HuH-7 (cell line): ENCODE data around the gene BTBD16.

Source experiments
- DNase-seq: peaks from one replicate; pipeline ENCODE4 v3.0.0; 2011; ENCODE audit warnings: low spot score

BTBD16 gene

GRCh38 chr10:122294511-122295450, 23.7 kb downstream of the BTBD16 start:
- no peak for DNase-seq

DNA sequence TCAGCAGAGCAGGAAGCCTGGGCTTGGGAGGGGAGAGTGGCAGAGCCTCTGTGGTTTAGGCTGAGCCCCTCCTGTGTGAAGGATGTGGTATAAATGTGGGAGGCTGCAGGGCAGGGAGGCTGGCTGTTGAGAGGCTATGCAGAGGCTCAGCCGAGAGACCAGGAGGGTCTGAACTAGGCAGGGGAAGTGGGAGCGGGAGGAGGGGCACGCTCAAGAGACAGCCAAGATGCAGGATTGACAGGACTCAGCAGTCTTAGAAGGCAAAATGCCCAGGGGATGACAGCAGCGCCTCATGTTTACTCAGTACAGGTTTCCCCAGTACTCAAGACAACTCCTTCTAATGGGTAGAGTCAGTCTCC, 24.3 kb downstream of the BTBD16 start:
- DNase-seq = no peak

DNA sequence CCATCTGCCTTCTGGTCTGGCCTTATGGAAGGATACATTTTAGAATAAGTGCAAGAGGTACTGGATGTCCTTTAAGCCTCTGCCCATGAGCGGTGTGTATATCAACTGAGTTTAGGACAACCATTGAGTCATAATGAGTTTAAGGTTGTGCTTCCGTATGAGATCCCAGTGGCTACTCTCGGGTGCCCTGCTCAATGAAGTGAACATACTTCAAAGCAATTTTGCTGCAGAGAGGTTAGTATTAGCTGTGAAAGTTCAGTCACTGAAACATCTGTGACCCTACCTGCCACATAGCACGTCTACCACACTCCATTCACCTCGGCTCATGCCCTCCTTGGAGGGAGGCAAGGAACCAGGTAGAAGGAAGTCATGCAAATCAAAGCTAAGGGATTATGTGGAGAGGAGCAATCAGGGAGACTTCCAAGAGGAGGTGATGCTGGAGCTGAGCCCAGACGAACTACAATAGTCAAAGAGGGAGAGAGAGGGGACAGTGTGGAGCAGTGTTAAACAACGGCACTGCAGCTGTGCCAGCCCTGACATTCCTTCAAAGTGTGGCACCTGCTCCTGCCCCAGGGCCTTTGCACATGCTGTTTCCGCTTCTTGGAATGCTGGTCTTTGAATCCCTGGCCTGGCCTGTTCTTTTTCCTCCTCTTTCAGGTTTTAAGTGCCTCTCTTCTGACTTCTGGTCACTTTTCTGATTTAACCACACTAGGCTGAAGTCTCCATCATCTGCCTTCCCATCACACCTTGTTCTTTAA, 25.4 kb downstream of the BTBD16 start:
- DNase-seq = no peak

GRCh38 chr10:122297583-122297982, 26.5 kb downstream of the BTBD16 start:
- no peak for DNase-seq

- no peak for DNase-seq
Measured at GRCh38 chr10:122298206-122298597, 27.1 kb downstream of the BTBD16 start.

GRCh38 chr10:122298598-122299301, 27.7 kb downstream of the BTBD16 start:
- peak; percentile 72 for DNase-seq

DNA sequence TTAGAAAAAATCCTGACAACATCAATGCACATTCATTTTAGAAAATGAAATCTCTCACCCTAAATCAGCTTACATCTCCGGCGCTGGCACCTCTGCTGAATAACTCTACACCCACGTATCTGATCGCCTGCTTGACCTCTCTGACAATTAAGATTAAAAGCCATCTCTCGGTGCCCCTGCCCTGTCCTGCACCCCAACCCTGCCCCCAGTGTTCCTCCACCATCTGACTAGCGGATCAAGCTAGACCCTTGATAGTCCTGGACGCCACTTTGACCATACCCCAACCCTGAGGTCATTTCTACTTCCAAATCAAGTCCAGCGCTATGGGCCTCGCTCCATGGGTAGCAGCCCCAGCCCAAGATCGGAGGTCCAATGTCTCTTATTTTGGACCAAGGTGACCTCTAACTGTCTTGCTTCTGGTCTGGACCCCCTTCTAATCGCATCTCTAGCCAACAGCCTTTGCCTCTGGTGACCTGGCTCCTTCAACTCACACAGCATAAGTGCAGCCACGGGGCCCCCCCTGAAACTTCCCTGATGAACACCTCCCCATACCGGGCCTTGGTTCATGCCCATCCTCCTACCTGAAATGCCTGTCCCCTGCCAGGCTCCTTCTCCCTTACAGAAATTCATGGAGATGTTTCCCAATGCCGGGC, 28.5 kb downstream of the BTBD16 start:
- no peak for DNase-seq

DNA sequence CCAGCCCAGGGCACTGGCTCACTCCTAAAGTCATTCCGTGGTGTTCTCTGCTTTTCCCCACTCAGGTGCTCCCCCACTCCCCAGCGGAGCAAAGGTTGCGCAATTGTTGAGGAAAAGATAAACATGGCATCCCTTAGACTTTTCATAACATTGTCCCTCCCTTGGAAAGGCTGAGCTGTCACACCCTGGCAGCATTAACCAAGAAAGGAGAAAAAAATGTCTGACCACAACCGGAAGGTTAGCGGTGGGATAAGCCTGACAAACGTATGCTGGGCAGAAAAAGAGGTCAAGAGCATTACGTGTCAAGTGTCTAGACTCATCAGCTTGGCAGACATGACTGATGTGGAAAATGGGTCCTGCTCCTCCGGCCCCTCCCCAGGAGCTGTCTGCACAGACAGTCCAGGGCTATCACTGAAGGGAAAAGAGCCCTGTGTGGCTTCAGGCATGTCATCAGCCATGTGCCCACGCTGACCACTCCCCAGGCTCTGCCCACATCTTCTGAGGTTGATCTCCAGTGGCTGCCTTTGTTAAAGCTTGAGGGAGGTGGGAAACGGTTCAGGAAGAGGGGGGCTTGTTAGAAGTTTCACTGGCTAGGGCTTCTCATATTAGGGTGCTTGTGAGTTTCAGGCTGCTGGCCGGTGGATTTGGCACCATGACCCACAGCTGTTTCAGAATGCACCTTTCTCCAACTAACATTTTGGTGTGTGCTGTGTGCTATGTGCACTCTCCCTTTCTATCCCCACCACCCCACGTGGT, 30.1 kb downstream of the BTBD16 start:
- no peak for DNase-seq

DNA sequence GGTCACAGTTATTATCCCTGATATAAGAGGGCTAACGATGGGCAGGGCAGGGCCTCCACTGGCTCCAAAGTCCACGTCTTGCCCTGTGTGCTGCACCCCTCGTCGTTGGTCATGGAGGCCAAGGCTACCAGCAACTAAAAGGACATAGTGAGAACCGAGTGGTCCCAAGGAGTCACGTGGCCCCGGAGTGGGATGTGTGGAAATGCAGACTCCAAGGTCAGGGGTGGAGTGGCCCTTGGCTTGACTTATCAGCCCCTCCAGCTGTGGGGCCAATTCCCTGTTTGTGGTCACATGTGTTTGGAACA, 30.7 kb downstream of the BTBD16 start:
- DNase-seq = no peak

GRCh38 chr10:122302315-122302714, 31.2 kb downstream of the BTBD16 start:
- DNase-seq = no peak

DNA sequence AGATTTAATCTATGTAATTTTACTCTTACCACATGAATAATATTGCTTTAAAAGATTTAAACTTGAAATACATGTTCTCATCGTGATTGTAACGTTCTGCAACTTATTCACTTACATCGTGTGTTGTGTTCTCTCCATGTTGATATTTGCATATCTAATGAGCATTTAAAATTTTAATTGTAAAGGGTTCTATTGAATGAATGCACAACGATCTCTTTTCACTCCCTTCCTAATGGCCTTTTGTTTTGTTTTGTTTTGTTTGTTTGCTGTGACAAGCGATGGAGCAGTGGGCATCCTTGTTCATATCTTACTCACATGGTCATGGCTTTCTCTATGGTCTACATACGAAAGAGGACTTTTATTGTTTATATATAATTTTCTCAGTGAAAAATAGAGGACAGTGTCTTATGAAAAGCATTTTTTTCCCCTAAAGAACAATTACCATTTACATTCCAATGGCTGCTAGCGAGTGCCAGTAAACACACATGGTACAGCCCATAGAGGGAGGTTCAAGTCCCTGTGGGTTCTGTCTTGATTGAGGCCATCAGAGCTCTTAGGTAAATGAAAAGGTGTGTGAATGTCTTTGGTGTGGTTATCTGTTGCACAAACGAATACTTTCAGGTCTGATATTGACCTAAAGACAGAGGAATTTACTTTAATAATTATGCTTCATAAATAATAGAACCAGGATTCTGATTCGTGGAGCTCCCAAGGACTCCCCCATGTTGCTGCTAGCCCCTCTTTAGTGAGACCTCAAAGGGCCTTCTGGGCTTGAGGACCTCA, 32.4 kb downstream of the BTBD16 start:
- no peak for DNase-seq

DNA sequence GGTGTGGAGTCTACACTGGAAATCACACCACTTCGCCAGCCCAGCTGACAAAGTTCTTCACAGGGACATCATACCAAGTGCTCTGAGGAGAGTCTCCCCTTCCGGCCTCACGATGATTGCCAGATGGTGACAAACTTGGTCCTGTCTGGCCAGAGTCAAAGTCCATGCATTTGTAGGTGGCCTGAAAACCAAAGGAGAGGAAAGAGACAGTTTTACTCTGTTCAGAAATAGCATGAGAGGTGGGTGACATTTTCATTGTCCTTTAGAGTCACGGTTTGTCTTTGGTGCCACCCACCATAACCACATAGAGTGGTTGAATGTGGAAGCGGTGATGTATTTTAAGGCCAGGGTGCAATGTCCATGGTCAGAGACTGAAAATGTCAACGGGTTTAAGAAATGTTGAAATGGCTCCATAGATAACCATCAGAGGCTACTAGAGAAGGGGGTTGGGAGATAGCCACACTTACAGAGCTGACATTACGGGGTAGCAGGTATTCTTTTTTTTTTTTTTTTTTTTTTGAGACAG, 33.0 kb downstream of the BTBD16 start:
- no peak for DNase-seq

DNA sequence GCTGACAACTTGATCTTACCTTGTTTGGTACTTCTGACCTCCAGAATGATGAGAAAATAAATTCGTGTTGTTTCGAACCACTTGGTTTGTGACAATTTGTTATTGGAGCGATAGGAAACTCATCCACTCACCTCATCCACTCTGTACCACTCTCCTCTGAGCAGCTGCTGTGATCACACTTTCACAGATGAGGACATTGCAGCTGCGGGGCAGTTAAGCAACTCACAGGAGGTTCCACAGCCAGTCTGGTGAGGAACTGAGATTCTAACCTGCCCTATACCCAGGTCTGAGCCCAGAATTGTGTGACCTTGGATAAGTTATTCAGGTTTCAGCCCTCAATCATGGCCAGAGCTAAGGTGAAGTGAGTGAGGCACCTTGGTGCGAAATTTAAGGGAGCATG, 35.2 kb downstream of the BTBD16 start:
- no peak for DNase-seq

DNA sequence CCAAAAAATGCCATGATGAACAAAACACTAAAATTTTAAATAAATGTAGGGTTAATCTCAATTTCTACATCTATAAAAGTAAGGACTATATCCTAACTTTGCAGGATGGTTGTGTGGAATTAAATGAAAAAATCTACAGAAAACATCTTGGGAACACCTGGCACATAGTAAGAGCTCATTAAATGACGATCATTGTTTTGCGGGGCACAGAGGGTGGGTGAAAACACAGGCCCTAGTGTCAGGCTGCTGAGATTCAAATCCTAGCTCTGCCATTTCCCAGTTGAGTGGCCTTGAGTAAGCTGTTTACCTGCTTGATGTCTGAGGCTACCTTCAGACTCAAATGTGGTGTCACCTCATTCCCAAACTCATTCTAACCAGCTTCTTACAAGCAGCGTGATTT, 35.6 kb downstream of the BTBD16 start:
- DNase-seq = no peak

- no peak for DNase-seq
Measured at GRCh38 chr10:122307669-122308416, 36.7 kb downstream of the BTBD16 start.

GRCh38 chr10:122308417-122309141, 37.5 kb downstream of the BTBD16 start:
- no peak for DNase-seq

GRCh38 chr10:122310311-122311050, 39.4 kb downstream of the BTBD16 start:
- DNase-seq = peak; percentile 88

DNA sequence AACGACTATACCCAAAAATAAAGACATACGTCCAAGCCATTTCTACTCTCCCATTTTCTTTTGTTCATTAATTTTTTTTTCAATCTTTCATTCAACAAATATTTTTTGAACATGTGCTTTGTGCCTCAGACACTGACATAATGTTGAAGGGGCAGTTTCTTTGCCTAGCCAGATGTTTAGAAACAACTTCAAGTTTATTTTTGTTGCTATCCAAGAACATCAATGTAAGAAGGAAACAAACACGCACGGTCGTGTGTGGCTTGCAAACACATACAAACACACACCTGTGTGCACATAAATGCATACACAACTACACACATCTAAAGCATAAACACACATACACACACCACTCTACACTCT, 39.9 kb downstream of the BTBD16 start:
- no peak for DNase-seq

DNA sequence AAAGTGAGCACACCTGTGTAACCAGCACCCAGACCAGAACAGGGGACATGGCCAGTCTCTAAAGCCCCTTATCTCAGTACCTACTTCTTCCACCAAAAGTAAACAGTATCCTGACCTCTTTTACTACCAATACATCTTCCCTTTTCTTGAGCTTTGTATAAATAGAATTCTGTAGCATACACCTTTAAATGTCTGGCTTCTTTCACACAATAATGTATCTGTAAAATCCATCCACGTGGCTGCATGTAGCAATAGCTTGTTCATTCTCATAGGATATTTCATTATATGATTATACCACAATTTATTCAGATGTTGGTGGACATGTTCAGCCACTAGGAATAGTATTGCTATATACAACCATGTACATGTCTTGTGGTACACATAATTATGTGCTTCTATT, 40.6 kb downstream of the BTBD16 start:
- DNase-seq = no peak
